Left lung (tissue), 10 donors: Measurements from ENCODE around the gene XXYLT1. TPM values are rescaled to one million over a fixed set of nuclear protein-coding genes. Genes with fewer than 3 reads are reported as not detected.

Experiments used
- ATAC-seq: fragments of 200-7000 bp; cut with Tn5 transposase; one replicate; pipeline ENCODE4 v1.9.1; 2020; ENCODE audit warnings: moderate library complexity
- DNase-seq, 4 donors: peaks; one replicate each; pipeline ENCODE4 v3.0.0-alpha.2; 2013 to 2020
- H3K27ac ChIP-seq, 2 donors: fragments of 200-600 bp; sonication (generic) in 1 of 2; one replicate each; pipeline versions ENCODE4 v1.5.0 to v1.8.0; 2020 to 2021
- H3K27me3 ChIP-seq, 2 donors: fragments of 200-600 bp; sonication (generic) in 1 of 2; one replicate each; pipeline versions ENCODE4 v1.5.0 to v1.8.0; 2020 to 2021
- H3K36me3 ChIP-seq, 2 donors: fragments of 200-600 bp; sonication (generic) in 1 of 2; one replicate each; pipeline versions ENCODE4 v1.5.0 to v1.8.0; 2020 to 2021
- H3K4me1 ChIP-seq, 2 donors: fragments of 200-600 bp; one replicate each; pipeline ENCODE4 v1.8.0; 2021
- H3K4me3 ChIP-seq, 2 donors: fragments of 200-600 bp; sonication (generic) in 1 of 2; one replicate each; pipeline versions ENCODE4 v1.5.0 to v1.8.0; 2020 to 2021; ENCODE audit warnings: mild to moderate bottlenecking in 1 of 2
- H3K9me3 ChIP-seq, 2 donors: fragments of 200-600 bp; sonication (generic) in 1 of 2; one replicate each; pipeline versions ENCODE4 v1.5.0 to v1.8.0; 2020 to 2021
- intact Hi-C, 2 donors: fragments of 100-400 bp; cut with DNase I; formaldehyde crosslinking; loops; one replicate each; pipeline versions ENCODE4 v1.11.2 to v1.14.2; 2022
- polyA plus RNA-seq, 6 donors: library from polyadenylated mRNA; unstranded; fragments of 120-200 nt; gene quantifications; one replicate each; pipeline ENCODE4 v1.2.1, GENCODE V29; 2013; ENCODE audit not compliant: insufficient read length in 6 of 6
- total RNA-seq, 2 donors: library from RNA; stranded (reverse); fragmentation: NEBNext Ultra II Directional; extraction: Animal tissue kit (Norgen Biotek cat#: 25700); gene quantifications; one replicate each; pipeline ENCODE4 v1.2.1, GENCODE V29; 2021
- TF ChIP-seq, protein P1 (sequence below), 2 donors: fragments of 200-600 bp; sonication (generic) in 1 of 2; IDR thresholded peaks; one replicate each; pipeline versions ENCODE4 v1.5.0 to v1.8.0; 2021; ENCODE audit warnings: antibody characterized with exemption in 2 of 2
- donor health status: DM: no; HTN: yes; CAD: no.
- donor health status: DM: no; HTN: no; CAD: no.

XXYLT1 gene
- total and polyA plus RNA-seq, 8 donors: 11.3 to 31.1 (median 25.5) TPM

DNA sequence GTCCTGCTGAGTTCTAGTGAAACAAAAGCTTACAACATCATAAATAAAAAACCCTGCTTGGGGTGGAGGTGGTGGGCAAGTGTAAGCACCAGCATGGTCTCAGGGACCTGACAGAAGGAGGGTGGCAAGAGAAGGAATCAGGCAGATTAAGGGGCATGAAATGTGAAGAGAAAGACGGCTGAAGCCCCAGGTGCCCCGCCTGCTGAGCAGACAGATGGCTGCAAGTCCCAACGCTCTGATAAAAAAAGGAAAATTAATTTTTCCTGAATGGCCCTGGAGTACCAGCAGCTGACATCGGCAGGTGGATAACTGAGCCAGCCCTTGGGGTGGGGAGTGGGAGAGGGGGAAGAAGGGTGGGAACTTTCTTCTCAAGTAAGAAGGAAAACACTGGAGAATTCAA is 137.9 kb downstream of the XXYLT1 start:
- TF ChIP-seq, protein P1, sequence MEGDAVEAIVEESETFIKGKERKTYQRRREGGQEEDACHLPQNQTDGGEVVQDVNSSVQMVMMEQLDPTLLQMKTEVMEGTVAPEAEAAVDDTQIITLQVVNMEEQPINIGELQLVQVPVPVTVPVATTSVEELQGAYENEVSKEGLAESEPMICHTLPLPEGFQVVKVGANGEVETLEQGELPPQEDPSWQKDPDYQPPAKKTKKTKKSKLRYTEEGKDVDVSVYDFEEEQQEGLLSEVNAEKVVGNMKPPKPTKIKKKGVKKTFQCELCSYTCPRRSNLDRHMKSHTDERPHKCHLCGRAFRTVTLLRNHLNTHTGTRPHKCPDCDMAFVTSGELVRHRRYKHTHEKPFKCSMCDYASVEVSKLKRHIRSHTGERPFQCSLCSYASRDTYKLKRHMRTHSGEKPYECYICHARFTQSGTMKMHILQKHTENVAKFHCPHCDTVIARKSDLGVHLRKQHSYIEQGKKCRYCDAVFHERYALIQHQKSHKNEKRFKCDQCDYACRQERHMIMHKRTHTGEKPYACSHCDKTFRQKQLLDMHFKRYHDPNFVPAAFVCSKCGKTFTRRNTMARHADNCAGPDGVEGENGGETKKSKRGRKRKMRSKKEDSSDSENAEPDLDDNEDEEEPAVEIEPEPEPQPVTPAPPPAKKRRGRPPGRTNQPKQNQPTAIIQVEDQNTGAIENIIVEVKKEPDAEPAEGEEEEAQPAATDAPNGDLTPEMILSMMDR (IDR thresholded peaks at IDR 0.05): no peak
- intact Hi-C loops: no loop called here
- H3K27ac ChIP-seq: no peak overlapping the region

DNA sequence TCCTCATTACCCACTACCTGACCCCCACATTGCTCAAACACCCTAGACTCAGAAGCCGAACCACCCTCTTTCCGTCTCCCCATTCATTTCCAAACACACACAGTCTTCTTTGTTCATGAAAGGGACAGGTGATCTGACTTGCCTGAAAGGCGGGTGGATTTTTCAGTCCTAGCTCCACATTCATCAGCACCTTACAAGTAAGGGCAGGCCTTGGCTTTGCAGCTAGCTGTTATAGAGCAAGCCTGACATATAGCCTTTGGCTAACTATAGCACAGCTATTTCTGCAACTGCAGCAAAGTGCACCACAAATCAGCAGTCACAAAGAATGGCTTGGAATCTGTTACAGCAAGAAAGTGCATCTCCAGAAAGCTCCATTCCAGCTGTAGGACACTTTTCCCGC is 139.8 kb downstream of the XXYLT1 start:
- H3K4me1 ChIP-seq: no peaks in the 10 kb centered on the region
- no peaks in the 10 kb centered on the region for H3K27me3 ChIP-seq
- intact Hi-C loops: no loop called here
- DNase-seq: no peak
- H3K4me3 ChIP-seq: no peak overlapping the region
- H3K36me3 ChIP-seq: no peaks in the 10 kb centered on the region
- ATAC-seq: no peak
- TF ChIP-seq, protein P1 (IDR thresholded peaks at IDR 0.05): no peak
- no peaks in the 10 kb centered on the region for H3K9me3 ChIP-seq
- H3K27ac ChIP-seq: no peak overlapping the region

More for the DNA sequence above, 137.9 kb downstream of the XXYLT1 start:
- ATAC-seq (no peak), DNase-seq (no peak)
- Histone ChIP-seq H3K9me3 (no peaks in the 10 kb centered on the region), H3K27me3 (no peaks in the 10 kb centered on the region), H3K4me1 (no peaks in the 10 kb centered on the region), H3K36me3 (no peaks in the 10 kb centered on the region), H3K4me3 (no peak overlapping the region)

DNA sequence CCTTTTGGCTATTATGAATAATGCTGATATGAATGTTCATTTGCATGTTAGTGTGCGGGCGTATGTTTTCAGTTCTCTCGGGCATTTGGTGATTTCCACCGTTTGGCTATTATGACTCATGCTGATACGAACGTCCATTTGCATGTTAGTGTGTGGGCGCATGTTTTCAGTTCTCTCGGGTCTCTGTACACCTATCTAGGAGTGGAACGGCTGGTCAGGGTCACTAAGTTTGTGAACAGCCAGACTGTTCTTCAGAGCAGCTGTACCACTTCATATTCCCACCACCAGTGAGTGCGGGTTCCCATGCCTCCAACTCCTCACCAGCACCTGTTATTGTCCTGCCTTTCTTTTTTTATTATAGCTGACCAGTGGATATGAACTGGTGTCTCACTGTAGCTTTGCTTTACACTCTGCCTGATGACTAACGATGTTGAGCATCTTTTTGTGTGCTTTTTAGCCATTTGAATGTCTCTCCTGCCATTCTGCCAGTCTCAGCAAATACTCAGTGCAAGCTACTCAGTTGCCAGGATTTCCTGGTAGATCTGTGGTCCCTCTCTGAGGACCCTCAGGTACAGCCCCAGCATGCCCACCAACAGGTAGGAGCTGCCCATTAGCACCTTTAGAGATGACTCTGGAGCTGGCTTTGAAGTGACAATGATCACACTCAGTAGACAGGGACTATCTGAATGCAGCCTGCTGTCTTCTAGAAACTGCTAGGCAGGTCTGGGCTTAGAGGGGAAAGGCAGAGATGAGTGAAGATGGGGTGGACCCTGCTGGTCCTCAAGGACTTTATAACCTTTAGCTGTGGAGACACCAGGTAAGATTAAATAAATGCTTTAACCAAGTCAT is 141.1 kb downstream of the XXYLT1 start:
- Histone ChIP-seq H3K27me3 (no peaks in the 10 kb centered on the region), H3K27ac (no peak overlapping the region), H3K4me3 (no peak overlapping the region), H3K36me3 (no peaks in the 10 kb centered on the region), H3K4me1 (no peaks in the 10 kb centered on the region), H3K9me3 (no peaks in the 10 kb centered on the region)
- TF ChIP-seq, protein P1 (IDR thresholded peaks at IDR 0.05): no peak
- intact Hi-C loops: no loop called here
- no peak for ATAC-seq
- no peak for DNase-seq

DNA sequence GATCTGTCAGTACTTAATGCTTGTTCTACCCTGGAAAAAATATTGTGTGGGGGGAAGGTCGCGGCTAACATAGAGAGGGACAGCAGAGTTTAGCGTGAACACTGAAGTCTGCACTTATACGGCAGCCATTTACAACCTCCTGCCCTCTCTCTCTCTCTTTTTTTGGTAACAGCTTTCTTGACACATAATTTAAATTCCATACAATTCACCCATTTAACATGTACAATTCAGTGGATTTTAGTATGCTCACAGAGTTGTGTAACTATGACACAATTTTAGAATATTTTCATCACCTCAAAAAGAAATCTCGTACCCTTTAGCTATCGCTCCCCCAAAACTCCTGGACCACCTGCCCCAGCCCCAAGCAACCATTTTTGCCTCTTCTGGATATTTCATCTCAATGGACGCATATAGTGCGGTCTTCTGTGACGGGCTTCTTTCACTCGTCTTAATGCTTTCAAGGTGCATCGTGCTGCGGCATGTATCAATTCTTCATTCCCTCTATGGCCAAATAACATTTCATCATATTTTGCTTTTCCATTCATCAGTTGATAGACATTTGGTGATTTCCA is 141.8 kb downstream of the XXYLT1 start:
- Histone ChIP-seq H3K27me3 (no peaks in the 10 kb centered on the region), H3K36me3 (no peaks in the 10 kb centered on the region), H3K4me1 (no peaks in the 10 kb centered on the region), H3K4me3 (no peak overlapping the region), H3K27ac (no peak overlapping the region), H3K9me3 (no peaks in the 10 kb centered on the region)
- DNase-seq (no peak), ATAC-seq (no peak)
- intact Hi-C loops: no loop called here
- TF ChIP-seq, protein P1 (IDR thresholded peaks at IDR 0.05): no peak

DNA sequence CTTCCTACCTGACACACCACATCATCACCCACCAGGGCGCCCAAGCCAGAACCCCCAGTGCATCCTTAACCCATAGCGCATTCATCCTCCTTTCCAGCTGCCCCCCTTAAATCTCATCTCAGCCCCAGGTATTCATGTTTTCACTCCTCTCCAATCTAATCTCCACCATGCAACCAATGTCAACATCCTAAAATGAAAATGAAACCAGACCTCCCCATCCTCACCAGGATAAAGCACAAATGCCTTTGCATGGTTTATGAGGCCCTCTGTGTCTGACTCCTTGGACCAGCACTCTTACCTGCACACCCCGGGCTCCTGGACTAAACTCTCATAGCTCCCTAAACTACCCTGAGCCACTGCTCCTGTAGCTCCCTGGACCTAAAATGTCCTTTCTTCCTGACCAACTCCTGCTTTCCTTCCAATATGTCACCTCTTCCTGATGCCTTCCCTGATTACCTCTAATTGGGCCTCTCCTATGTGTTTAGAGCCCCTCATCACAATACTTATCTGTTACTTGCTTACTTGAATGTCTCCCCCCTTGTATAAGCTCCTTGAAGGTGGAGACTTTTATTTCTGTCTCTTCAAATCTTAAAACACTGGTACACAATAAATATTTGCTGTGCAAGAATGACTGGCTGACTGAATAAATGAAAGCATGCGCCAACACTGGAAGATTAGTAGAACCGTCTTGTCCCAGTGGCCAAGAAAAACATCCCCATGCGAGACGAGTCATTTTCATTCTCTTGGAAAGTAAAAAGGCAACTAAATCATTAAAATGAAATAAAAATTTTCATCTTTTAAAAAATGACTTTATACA is 142.5 kb downstream of the XXYLT1 start:
- no peaks in the 10 kb centered on the region for H3K9me3 ChIP-seq
- no peaks in the 10 kb centered on the region for H3K27me3 ChIP-seq
- H3K4me3 ChIP-seq: no peak overlapping the region
- H3K27ac ChIP-seq: no peak overlapping the region
- DNase-seq: no peak
- ATAC-seq: no peak
- no peaks in the 10 kb centered on the region for H3K36me3 ChIP-seq
- no peaks in the 10 kb centered on the region for H3K4me1 ChIP-seq
- TF ChIP-seq, protein P1 (IDR thresholded peaks at IDR 0.05): no peak
- intact Hi-C loops: no loop called here
